ENCODE data around the gene WFIKKN1. TPM values are rescaled to one million over a fixed set of nuclear protein-coding genes. Genes with fewer than 3 reads are reported as not detected.
A peak's percentile ranks its signal among the peaks of the same experiment; 100 is the strongest.

WFIKKN1 gene
- total RNA-seq, 1 donor from 2014 or later, result 0.44 TPM

DNA sequence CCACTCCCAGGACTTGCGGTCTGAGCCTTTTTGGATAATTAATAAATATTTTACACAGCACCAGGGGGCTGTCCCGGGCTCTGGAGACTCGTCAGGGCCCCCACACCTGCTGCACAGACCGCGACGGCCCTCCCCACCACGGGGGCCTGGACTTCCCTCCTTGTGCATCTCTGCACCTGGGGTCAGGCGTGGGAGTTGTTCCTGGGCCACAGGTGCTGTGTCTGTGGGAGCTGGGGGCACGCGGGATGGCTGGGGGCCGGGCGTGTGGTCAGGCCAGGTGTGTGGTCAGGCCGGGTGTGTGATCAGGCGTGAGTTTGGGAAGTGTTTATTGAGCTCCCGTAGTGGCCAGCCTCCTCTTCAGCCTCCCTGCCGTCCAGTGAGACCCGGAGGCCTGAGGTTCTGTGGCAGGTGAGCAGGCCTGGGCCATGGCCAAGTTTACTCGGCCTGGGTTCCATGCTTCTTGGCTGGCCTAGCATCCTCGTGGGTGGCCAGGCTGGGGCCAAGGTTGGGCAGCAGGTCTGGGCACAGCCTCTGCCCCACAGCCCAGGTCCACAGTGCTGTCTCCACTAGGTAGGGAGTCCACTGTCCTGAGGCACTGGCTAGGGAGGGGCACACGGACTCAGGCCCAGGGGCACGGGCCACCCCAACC, 47.5 kb downstream of the WFIKKN1 start:
- no peak for DNase-seq
- H3K27ac Mint-ChIP-seq, result no peak overlapping the region
- H3K9me3 Mint-ChIP-seq, result no peaks in the 10 kb centered on the region
- H3K4me1 Mint-ChIP-seq, result peaks cover 16% of the 10 kb centered on the region
- H3K36me3 Mint-ChIP-seq (ENCODE audit: low read depth), result peaks cover 25% of the 10 kb centered on the region
- intact Hi-C loops (cut with micrococcal nuclease), result no loop called here
- peaks cover 5% of the 10 kb centered on the region for H3K27me3 Mint-ChIP-seq
- no peak overlapping the region for H3K4me3 Mint-ChIP-seq

DNA sequence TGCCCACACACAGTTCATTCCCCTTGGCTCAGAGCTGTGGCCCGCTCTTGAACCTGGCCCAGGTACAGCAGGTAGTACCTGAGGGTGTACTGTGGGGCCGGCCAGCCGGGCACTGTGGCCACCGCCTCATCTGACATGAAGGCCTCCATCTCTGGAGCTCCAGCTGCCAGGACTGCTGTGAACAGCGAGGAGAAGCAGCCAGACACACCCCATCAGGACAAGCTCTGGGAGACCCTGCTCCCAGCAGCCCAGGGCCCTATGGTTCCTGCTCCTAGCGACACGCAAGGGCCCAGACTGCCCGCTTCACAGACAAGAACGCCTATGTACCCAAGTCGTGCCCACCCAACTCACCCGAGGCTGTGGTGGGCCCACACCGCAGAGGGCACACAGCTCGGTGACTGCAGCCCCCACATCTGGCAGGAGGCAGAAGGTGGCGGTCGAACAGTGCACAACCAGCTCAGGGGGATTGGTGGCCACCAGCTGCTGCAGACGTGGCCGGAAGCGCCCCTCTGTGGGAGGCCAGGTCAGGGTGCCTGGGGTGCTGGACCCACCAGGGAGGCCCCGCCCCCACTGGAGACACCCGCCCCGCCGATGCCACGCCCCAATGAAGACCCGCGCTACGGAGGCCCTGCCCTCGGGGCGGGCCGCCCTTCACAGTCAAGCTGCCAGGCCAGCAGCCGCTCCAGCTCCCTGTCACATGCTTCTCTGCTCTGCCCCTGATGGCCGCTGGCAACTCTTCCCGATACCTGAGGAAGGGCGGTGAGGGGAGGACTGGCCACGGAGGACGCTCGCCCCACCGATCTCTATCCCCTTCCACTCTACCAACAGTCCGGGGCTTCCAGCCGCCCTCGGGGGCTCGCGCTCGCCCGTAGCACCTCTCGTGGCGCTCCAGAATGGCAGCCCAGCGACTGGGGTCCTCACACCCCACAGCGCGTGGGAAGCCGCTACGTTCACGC, 48.4 kb downstream of the WFIKKN1 start:
- DNase-seq, result peak; percentile 87
- H3K27ac Mint-ChIP-seq, result peak overlapping the region; percentile 75
- peaks cover 5% of the 10 kb centered on the region for H3K27me3 Mint-ChIP-seq
- H3K4me1 Mint-ChIP-seq, result peaks cover 16% of the 10 kb centered on the region
- H3K4me3 Mint-ChIP-seq, result peak overlapping the region; percentile 83
- intact Hi-C loops (cut with micrococcal nuclease), result loop anchor here (1.0 kb wide), 1 partner anchor 11 kb away; the partner anchor contains the start of gene RHOT2
- peaks cover 22% of the 10 kb centered on the region for H3K36me3 Mint-ChIP-seq (ENCODE audit: low read depth)
- H3K9me3 Mint-ChIP-seq, result no peaks in the 10 kb centered on the region

DNA sequence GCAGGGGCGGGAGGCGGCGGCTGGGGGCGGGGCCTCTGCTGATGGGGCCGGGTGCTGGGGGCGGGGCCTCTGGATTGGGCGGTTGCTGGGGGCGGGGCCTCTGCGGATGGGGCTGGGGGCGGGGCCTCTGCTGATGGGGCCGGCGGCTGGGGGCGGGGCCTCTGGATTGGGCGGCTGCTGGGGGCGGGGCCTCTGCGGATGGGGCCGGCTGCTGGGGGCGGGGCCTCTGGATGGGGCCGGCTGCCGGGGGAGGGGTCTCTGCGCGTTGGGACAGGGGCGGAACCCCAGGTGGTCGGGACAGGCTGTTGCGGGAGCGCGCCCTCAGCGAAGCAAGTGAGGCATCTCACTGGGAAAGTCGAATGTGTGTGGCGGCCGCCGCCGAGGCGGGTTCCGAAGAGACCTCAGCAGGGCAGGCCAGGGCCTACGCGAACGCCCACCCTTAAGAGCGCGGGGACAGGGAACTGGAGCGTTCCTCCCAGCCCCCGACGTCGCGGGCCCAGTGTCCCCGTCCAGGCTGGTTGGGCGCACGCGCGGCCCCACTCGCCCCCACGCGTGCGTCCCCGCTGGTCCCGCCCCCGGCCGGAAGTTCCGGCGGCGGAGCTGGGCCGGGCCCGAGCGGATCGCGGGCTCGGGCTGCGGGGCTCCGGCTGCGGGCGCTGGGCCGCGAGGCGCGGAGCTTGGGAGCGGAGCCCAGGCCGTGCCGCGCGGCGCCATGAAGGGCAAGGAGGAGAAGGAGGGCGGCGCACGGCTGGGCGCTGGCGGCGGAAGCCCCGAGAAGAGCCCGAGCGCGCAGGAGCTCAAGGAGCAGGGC, 49.2 kb downstream of the WFIKKN1 start, which contains the start of gene STUB1:
TSS of gene STUB1 (plus strand) at position 597 of the 811 bp plus-strand sequence. CDS start at position 713, 116 bp downstream.
- Mint-ChIP-seq H3K9me3 (no peaks in the 10 kb centered on the region), H3K27ac (peak within 1 kb of the TSS; percentile 84), H3K27me3 (peaks cover 3% of the 10 kb centered on the region), H3K36me3 (ENCODE audit: low read depth) (peaks cover 22% of the 10 kb centered on the region), H3K4me3 (peak within 1 kb of the TSS; percentile 87), H3K4me1 (peaks cover 16% of the 10 kb centered on the region)
- peak; percentile 96 for DNase-seq
- intact Hi-C loops (cut with micrococcal nuclease), result loop anchor here (1.0 to 5.0 kb wide), 2 partner anchors 12 to 47 kb away; partner anchors contain the start of genes CCDC78, HAGHL and RHOT2

DNA sequence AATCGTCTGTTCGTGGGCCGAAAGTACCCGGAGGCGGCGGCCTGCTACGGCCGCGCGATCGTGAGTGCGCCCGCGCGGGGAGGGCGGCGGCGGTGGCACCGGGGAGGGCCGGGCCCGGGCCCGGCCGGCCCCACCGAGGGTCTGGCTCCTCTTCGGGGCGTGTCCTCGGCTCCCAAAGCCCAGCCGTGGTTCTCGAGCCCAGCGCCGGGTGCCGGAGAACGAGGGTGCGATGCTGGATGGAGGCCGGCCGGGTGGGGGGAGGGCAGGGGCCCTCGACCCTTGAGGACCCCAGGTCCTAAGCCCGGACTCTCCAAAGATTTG, 49.8 kb downstream of the WFIKKN1 start:
- intact Hi-C loops (cut with micrococcal nuclease), result loop anchor here (5.0 kb wide), 1 partner anchor 47 kb away; the partner anchor contains the start of genes CCDC78 and HAGHL
- peaks cover 14% of the 10 kb centered on the region for H3K4me1 Mint-ChIP-seq
- H3K36me3 Mint-ChIP-seq (ENCODE audit: low read depth), result peaks cover 20% of the 10 kb centered on the region
- H3K4me3 Mint-ChIP-seq, result peak overlapping the region; percentile 87
- H3K27ac Mint-ChIP-seq, result no peak overlapping the region
- no peaks in the 10 kb centered on the region for H3K27me3 Mint-ChIP-seq
- H3K9me3 Mint-ChIP-seq, result no peaks in the 10 kb centered on the region
- DNase-seq, result no peak

DNA sequence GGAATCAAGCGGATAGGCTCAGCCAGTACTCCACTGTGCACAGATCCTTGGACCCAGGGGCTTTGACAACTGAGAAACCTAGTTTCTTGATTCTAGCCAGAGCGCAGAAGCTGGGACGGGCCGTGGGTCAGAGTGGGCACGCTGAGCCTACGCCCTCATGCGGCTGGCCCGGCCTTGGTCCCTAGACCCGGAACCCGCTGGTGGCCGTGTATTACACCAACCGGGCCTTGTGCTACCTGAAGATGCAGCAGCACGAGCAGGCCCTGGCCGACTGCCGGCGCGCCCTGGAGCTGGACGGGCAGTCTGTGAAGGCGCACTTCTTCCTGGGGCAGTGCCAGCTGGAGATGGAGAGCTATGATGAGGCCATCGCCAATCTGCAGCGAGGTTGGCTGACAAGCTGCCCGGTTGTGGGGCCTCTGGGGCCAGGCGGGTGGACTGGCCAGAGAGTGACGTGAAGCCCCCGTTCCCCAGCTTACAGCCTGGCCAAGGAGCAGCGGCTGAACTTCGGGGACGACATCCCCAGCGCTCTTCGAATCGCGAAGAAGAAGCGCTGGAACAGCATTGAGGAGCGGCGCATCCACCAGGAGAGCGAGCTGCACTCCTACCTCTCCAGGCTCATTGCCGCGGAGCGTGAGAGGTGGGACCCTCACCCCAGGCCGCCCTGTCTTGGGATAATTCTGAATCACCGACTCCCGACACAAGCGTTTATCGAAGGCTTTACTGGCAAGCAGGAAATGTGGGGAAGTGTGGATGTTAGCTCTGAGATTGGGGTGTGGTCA, 50.4 kb downstream of the WFIKKN1 start:
- peak overlapping the region; percentile 87 for H3K4me3 Mint-ChIP-seq
- H3K9me3 Mint-ChIP-seq, result no peaks in the 10 kb centered on the region
- H3K4me1 Mint-ChIP-seq, result peaks cover 14% of the 10 kb centered on the region
- H3K36me3 Mint-ChIP-seq (ENCODE audit: low read depth), result peaks cover 24% of the 10 kb centered on the region
- DNase-seq, result peak; percentile 74
- intact Hi-C loops (cut with micrococcal nuclease), result loop anchor here (5.0 kb wide), 1 partner anchor 46 kb away; the partner anchor contains the start of genes CCDC78 and HAGHL
- peak overlapping the region; percentile 56 for H3K27ac Mint-ChIP-seq
- H3K27me3 Mint-ChIP-seq, result no peaks in the 10 kb centered on the region

DNA sequence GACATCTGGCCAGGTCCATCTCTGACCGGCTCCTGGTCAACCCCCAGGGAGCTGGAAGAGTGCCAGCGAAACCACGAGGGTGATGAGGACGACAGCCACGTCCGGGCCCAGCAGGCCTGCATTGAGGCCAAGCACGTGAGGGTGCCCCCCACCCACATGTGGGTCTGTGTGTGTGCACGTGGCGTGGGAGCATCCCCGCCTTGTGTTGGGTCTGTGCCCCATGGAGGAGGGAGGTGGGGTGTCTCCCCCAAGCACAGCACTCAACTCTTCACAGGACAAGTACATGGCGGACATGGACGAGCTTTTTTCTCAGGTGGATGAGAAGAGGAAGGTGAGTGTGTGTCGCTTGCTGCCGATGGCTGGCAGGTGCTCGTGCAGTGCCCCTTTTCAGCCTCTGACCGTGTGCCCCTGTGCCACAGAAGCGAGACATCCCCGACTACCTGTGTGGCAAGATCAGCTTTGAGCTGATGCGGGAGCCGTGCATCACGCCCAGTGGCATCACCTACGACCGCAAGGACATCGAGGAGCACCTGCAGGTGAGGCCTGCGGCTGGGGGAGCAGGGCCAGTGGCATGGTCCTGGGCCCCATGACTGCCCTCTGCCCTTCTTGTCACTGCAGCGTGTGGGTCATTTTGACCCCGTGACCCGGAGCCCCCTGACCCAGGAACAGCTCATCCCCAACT, 51.1 kb downstream of the WFIKKN1 start:
- Mint-ChIP-seq H3K27ac (peak overlapping the region; percentile 56), H3K4me3 (peak overlapping the region; percentile 87), H3K27me3 (no peaks in the 10 kb centered on the region), H3K36me3 (ENCODE audit: low read depth) (peaks cover 27% of the 10 kb centered on the region), H3K9me3 (no peaks in the 10 kb centered on the region), H3K4me1 (peaks cover 14% of the 10 kb centered on the region)
- intact Hi-C loops (cut with micrococcal nuclease), result loop anchor here (5.0 kb wide), 1 partner anchor 45 kb away; the partner anchor contains the start of genes CCDC78 and HAGHL
- no peak for DNase-seq

DNA sequence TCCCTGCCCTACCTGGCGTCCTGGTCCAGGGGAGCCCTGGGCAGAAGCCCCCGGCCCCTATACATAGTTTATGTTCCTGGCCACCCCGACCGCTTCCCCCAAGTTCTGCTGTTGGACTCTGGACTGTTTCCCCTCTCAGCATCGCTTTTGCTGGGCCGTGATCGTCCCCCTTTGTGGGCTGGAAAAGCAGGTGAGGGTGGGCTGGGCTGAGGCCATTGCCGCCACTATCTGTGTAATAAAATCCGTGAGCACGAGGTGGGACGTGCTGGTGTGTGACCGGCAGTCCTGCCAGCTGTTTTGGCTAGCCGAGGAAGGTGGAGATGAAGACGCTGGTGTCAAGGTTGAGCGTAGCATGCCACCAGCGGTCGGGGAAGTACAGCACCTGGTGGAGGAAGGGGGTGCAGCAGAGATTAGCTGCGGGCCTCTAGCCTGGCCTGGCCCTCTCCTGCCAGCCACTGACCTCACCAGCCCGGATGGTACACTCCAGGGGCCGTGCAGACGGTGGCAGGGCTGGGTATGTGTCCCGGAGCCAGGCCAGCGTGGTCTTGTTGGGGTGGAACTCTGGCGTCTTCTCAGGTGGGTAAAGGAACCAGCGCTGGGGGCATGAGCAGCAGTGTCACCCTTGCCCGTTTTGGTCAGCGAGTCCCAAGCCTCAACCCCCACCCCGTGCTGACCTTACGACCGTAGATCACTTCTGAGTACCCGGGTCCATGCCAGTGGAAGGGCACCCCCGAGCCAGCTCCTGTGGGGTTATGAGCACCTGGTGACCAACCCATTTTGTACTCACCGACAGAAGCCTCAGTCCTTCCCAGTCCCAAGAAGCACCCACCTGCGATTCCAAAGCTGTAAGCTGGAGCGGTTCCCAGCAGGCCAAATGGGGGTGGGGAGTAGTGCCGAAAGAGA, 52.0 kb downstream of the WFIKKN1 start:
- intact Hi-C loops (cut with micrococcal nuclease), result loop anchor here (5.0 kb wide), 1 partner anchor 45 kb away; the partner anchor contains the start of genes CCDC78 and HAGHL
- peak overlapping the region; percentile 72 for H3K27ac Mint-ChIP-seq
- H3K4me3 Mint-ChIP-seq, result peak overlapping the region; percentile 87
- DNase-seq, result no peak
- H3K27me3 Mint-ChIP-seq, result no peaks in the 10 kb centered on the region
- no peaks in the 10 kb centered on the region for H3K9me3 Mint-ChIP-seq
- peaks cover 14% of the 10 kb centered on the region for H3K4me1 Mint-ChIP-seq
- H3K36me3 Mint-ChIP-seq (ENCODE audit: low read depth), result peaks cover 27% of the 10 kb centered on the region

DNA sequence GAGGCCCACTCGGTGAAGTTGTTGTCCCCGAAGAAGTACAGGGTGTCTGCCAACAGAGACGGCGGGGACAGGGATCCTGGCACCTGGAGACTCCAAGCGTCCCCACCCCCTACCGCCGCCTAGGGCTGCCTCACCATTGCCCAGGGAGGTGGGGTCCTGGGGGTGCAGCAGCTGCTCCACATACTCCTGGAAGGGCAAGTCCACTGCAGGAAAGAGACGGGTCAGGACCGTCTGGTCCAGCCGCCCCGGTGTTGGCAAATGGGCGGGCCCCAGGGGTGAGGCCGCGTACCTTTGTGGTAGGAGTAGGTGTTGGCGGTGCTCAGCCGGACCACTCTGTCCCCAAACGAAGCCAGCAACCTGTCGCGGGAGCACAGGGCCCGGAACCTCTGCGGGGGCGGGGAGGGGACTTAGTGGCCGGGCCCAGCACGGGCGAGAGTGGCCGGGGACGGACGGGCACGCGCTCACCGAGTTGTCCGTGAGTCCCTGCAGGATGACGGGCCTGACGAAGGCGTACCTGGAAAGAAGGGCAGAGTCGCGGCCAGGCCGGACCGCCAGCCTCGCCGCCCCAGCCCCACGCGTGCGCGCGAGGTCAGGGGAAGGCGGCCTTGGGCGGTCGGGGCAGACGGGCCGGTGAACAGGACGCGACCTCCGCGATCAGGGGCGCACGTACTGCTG, 52.7 kb downstream of the WFIKKN1 start:
- Mint-ChIP-seq H3K4me3 (peak overlapping the region; percentile 87), H3K36me3 (ENCODE audit: low read depth) (peaks cover 27% of the 10 kb centered on the region)
- intact Hi-C loops (cut with micrococcal nuclease), result loop anchor here (2.0 to 5.0 kb wide), 3 partner anchors 35 to 47 kb away; partner anchors contain the start of genes CCDC78, HAGHL, METTL26 and WDR90

More for the DNA sequence above, 52.7 kb downstream of the WFIKKN1 start:
- no peaks in the 10 kb centered on the region for H3K9me3 Mint-ChIP-seq
- H3K27me3 Mint-ChIP-seq, result no peaks in the 10 kb centered on the region
- H3K4me1 Mint-ChIP-seq, result peaks cover 14% of the 10 kb centered on the region
- DNase-seq, result no peak
- peak overlapping the region; percentile 72 for H3K27ac Mint-ChIP-seq

All from activated CD4-positive, alpha-beta T cell treated with anti-CD3 and anti-CD28 coated beads, Interleukin-2, amount 10 ng/mL, durations not matched to agents 24 days and 14 days (primary cell).